ENCODE data around the gene CLPTM1. TPM values are rescaled to one million over a fixed set of nuclear protein-coding genes. Genes with fewer than 3 reads are reported as not detected.

CLPTM1 gene
- total RNA-seq, 1 donor from 2014 or later: 115 TPM

DNA sequence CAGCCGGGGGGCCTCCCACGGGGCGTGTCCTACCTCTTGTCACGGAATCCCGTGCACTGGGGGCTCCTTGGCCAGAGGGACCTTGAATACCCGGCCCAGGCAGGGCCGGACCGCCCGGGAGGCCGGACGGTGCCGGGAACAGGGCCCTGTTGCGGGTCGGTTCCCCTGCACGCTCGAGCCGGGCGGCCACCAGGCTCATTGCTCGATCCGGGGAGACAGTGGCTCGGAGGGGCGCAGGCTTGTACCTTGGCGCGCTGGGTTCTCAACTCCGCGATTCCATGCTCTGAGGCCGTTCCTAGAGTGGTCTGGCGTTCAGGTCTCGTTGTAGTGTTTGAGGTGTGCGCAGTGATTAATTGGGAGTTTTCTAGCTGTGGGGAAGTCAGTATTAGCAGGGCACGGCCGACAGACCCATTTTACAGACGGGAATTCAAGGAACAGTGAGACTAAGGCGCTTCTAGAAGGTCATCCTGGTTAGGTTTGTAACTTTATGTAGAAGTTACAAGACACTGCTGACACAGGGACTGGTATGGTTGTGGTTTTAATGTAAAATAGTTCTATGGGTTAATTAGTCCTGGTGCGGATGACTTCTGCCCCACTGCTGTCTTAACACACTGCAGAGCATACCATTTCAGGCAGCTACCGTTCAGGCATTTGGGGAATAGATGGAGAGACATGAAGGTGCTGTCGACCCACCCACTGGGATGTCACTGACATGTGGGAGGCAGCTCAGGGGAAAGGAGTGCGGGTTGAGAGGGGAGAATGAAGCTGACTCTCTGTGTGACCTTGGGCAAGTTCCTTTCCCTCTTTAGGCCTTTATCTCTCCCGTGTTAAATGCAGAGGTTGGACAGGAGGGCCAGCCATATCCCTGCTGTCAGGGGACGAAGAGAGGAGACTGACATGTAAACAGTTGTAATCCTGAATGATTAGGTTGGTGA lies 592 bp downstream of the CLPTM1 start:
- peak overlapping the region; percentile 100 for H3K4me3 Mint-ChIP-seq (ENCODE audit: unreplicated experiment)
- no peaks in the 10 kb centered on the region for H3K9me3 Mint-ChIP-seq (ENCODE audit: unreplicated experiment)
- FAIRE-seq (no peak), DNase-seq (ENCODE audit: low read depth) (no peak)
- Histone ChIP-seq H3K27ac (ENCODE audit: low read depth, low read length) (peak overlapping the region; percentile 65), H3K4me2 (ENCODE audit: low read length) (peak overlapping the region; percentile 87), H3K36me3 (ENCODE audit: insufficient read depth, low read length) (no peaks in the 10 kb centered on the region), H2AFZ (ENCODE audit: low read depth, low read length) (peak overlapping the region; percentile 66), H3K4me3 (ENCODE audit: insufficient read depth, low read depth, low read length) (peak overlapping the region; percentile 91), H3K27me3 (ENCODE audit: insufficient read depth, low read length) (no peaks in the 10 kb centered on the region), H3K79me2 (ENCODE audit: insufficient read depth, low read length) (peaks cover 56% of the 10 kb centered on the region), H3K9me3 (ENCODE audit: insufficient read depth, low read depth, low read length) (no peaks in the 10 kb centered on the region), H3K4me1 (ENCODE audit: insufficient read depth, low read length) (peaks cover 14% of the 10 kb centered on the region), H3K9ac (ENCODE audit: low read length) (peak overlapping the region; percentile 93), H4K20me1 (ENCODE audit: insufficient read depth, low read length) (peaks cover 52% of the 10 kb centered on the region)
- TF ChIP-seq EZH2 (IDR thresholded peaks at IDR 0.05; ENCODE audit: insufficient read depth, low read length): no peak
- TF ChIP-seq, protein P1, sequence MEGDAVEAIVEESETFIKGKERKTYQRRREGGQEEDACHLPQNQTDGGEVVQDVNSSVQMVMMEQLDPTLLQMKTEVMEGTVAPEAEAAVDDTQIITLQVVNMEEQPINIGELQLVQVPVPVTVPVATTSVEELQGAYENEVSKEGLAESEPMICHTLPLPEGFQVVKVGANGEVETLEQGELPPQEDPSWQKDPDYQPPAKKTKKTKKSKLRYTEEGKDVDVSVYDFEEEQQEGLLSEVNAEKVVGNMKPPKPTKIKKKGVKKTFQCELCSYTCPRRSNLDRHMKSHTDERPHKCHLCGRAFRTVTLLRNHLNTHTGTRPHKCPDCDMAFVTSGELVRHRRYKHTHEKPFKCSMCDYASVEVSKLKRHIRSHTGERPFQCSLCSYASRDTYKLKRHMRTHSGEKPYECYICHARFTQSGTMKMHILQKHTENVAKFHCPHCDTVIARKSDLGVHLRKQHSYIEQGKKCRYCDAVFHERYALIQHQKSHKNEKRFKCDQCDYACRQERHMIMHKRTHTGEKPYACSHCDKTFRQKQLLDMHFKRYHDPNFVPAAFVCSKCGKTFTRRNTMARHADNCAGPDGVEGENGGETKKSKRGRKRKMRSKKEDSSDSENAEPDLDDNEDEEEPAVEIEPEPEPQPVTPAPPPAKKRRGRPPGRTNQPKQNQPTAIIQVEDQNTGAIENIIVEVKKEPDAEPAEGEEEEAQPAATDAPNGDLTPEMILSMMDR (IDR thresholded peaks at IDR 0.05; ENCODE audit: insufficient read depth, low read depth, low read length): no peak
- H3K4me1 Mint-ChIP-seq (ENCODE audit: low read depth, unreplicated experiment): peaks cover 20% of the 10 kb centered on the region
- H3K27me3 Mint-ChIP-seq (ENCODE audit: low read depth, unreplicated experiment): no peaks in the 10 kb centered on the region
- H3K27ac Mint-ChIP-seq (ENCODE audit: unreplicated experiment): peak overlapping the region; percentile 87
- peaks cover 4% of the 10 kb centered on the region for H3K36me3 Mint-ChIP-seq (ENCODE audit: low read depth, unreplicated experiment)

DNA sequence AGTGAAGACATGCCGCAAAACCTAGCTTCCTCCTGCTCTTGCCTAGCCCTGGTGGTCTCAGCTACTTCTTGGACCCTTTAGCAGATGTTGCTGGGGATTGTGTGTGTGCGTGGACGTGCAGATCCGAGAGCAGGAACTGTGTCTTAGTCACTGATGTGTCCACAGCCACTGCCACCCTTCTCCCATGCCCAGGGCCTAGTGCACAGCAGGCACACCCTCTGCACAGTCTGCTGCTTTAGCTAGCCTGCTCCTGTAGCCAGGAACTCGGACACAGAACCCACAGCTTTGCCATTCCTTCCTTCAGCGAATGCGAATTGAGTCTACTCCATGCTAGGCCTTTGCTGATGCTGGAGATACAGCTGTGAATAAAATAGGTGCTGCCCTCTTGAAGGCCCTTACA lies 2.3 kb downstream of the CLPTM1 start:
- no peaks in the 10 kb centered on the region for H3K9me3 Mint-ChIP-seq (ENCODE audit: unreplicated experiment)
- peaks cover 20% of the 10 kb centered on the region for H3K4me1 Mint-ChIP-seq (ENCODE audit: low read depth, unreplicated experiment)
- H3K27ac Mint-ChIP-seq (ENCODE audit: unreplicated experiment): no peak overlapping the region
- Histone ChIP-seq H3K36me3 (ENCODE audit: insufficient read depth, low read length) (peaks cover 3% of the 10 kb centered on the region), H3K27me3 (ENCODE audit: insufficient read depth, low read length) (no peaks in the 10 kb centered on the region), H3K4me3 (ENCODE audit: insufficient read depth, low read depth, low read length) (no peak overlapping the region), H3K4me1 (ENCODE audit: insufficient read depth, low read length) (peaks cover 10% of the 10 kb centered on the region), H2AFZ (ENCODE audit: low read depth, low read length) (no peak overlapping the region), H3K79me2 (ENCODE audit: insufficient read depth, low read length) (peaks cover 73% of the 10 kb centered on the region), H3K9me3 (ENCODE audit: insufficient read depth, low read depth, low read length) (no peaks in the 10 kb centered on the region), H3K4me2 (ENCODE audit: low read length) (peak overlapping the region; percentile 87), H3K9ac (ENCODE audit: low read length) (peak overlapping the region; percentile 93), H3K27ac (ENCODE audit: low read depth, low read length) (no peak overlapping the region), H4K20me1 (ENCODE audit: insufficient read depth, low read length) (peaks cover 65% of the 10 kb centered on the region)
- H3K4me3 Mint-ChIP-seq (ENCODE audit: unreplicated experiment): peak overlapping the region; percentile 69
- TF ChIP-seq, protein P1 (IDR thresholded peaks at IDR 0.05; ENCODE audit: insufficient read depth, low read depth, low read length): no peak
- TF ChIP-seq EZH2 (IDR thresholded peaks at IDR 0.05; ENCODE audit: insufficient read depth, low read length): no peak
- FAIRE-seq (no peak), DNase-seq (ENCODE audit: low read depth) (no peak)
- no peaks in the 10 kb centered on the region for H3K27me3 Mint-ChIP-seq (ENCODE audit: low read depth, unreplicated experiment)
- peaks cover 7% of the 10 kb centered on the region for H3K36me3 Mint-ChIP-seq (ENCODE audit: low read depth, unreplicated experiment)

DNA sequence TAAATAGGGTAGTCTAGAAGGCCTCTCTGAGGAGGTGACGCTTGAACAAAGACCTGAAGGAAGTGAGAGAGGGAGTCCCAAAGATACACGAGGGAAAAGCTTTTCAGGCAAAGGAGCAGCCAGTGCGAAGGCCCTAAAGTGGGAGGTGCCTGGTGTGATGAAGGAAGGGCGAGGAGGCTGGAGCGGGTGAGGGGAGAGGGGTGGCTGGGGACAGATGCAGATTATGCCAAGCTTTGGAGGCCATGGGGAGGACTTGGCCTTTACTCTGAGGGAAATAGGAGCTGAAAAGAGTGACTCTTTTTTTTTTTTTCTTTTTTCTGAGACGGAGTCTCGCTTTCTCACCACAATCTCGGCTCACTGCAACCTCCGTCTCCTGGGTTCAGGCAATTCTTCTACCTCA lies 2.9 kb downstream of the CLPTM1 start:
- FAIRE-seq: no peak
- H3K36me3 ChIP-seq (ENCODE audit: insufficient read depth, low read length): peaks cover 3% of the 10 kb centered on the region
- Mint-ChIP-seq H3K27ac (ENCODE audit: unreplicated experiment) (no peak overlapping the region), H3K4me3 (ENCODE audit: unreplicated experiment) (peak overlapping the region; percentile 69), H3K27me3 (ENCODE audit: low read depth, unreplicated experiment) (no peaks in the 10 kb centered on the region), H3K4me1 (ENCODE audit: low read depth, unreplicated experiment) (peaks cover 20% of the 10 kb centered on the region), H3K36me3 (ENCODE audit: low read depth, unreplicated experiment) (peaks cover 8% of the 10 kb centered on the region), H3K9me3 (ENCODE audit: unreplicated experiment) (no peaks in the 10 kb centered on the region)
- peak overlapping the region; percentile 93 for H3K9ac ChIP-seq (ENCODE audit: low read length)
- TF ChIP-seq, protein P1 (IDR thresholded peaks at IDR 0.05; ENCODE audit: insufficient read depth, low read depth, low read length): no peak
- TF ChIP-seq EZH2 (IDR thresholded peaks at IDR 0.05; ENCODE audit: insufficient read depth, low read length): no peak
- H3K79me2 ChIP-seq (ENCODE audit: insufficient read depth, low read length): peaks cover 74% of the 10 kb centered on the region
- no peak for DNase-seq (ENCODE audit: low read depth)
- H3K9me3 ChIP-seq (ENCODE audit: insufficient read depth, low read depth, low read length): no peaks in the 10 kb centered on the region
- no peak overlapping the region for H3K27ac ChIP-seq (ENCODE audit: low read depth, low read length)
- H2AFZ ChIP-seq (ENCODE audit: low read depth, low read length): no peak overlapping the region
- H3K4me1 ChIP-seq (ENCODE audit: insufficient read depth, low read length): peaks cover 10% of the 10 kb centered on the region
- no peak overlapping the region for H3K4me3 ChIP-seq (ENCODE audit: insufficient read depth, low read depth, low read length)
- no peaks in the 10 kb centered on the region for H3K27me3 ChIP-seq (ENCODE audit: insufficient read depth, low read length)
- no peak overlapping the region for H3K4me2 ChIP-seq (ENCODE audit: low read length)
- H4K20me1 ChIP-seq (ENCODE audit: insufficient read depth, low read length): peaks cover 65% of the 10 kb centered on the region
